Right lobe of liver (tissue), 4 donors: ENCODE measurements around the gene NAA50.

Experiments used
- CTCF ChIP-seq, 4 donors: fragments of 200-600 bp in 3 of 4; fragments of 450-650 bp in 1 of 4; IDR thresholded peaks; one replicate each; pipeline versions ENCODE4 v1.5.1 to v1.8.0; 2016 to 2022; ENCODE audit warnings: antibody characterized with exemption in 4 of 4, mild to moderate bottlenecking in 2 of 4
- POLR2A ChIP-seq: fragments of 450-650 bp; IDR thresholded peaks from one replicate; pipeline ENCODE4 v1.6.1; 2017; ENCODE audit warnings: antibody characterized with exemption, mild to moderate bottlenecking
- donor health status: DM: no; HTN: no; CAD: no.
- donor health status: DM: no; HTN: no; CAD: no.
- donor health status: DM: no; HTN: yes; CAD: no.

GRCh38 chr3:113736548-113737089, 9.4 kb downstream of the NAA50 start:
- TF ChIP-seq CTCF (IDR thresholded peaks at IDR 0.05) (peak; percentile 58 to 76 (median 67)), POLR2A (no peak)
